ENCODE data around the gene TXNRD2.

- TF ChIP-seq CTCF (IDR thresholded peaks at IDR 0.05) (no peak), POLR2A (IDR thresholded peaks at IDR 0.05) (no peak), EP300 (IDR thresholded peaks at IDR 0.05) (no peak), POLR2AphosphoS5 (IDR thresholded peaks at IDR 0.05) (no peak)
These were observed 110.6 kb downstream of the TXNRD2 start for GRCh38 chr22:19831016-19831415.
